Activated B cell treated with CpG ODN at 0.5 μM for 24 hours (primary cell): Measurements from ENCODE around the gene INPP4B. TPM values are rescaled to one million over a fixed set of nuclear protein-coding genes. Genes with fewer than 3 reads are reported as not detected.

Source experiments
- ATAC-seq: fragments of 200-7000 bp; cut with Tn5 transposase; one replicate; pipeline ENCODE4 v1.10.0; 2021; ENCODE audit warnings: low read depth, mild to moderate bottlenecking, moderate library complexity
- CTCF ChIA-PET: fragments of 350-600 bp; sonication (Branson Sonifier 250); formaldehyde crosslinking; loops from one replicate; lab custom pipeline; 2021; ENCODE audit warnings: antibody characterized with exemption; lab: Charles Lee
- POLR2A ChIA-PET: fragments of 350-600 bp; sonication (Branson Sonifier 250); formaldehyde crosslinking; loops from one replicate; lab custom pipeline; 2021; ENCODE audit warnings: antibody characterized with exemption; lab: Charles Lee
- DNase-seq: peaks from one replicate; pipeline ENCODE4 v3.0.0; 2022
- H3K27ac Mint-ChIP-seq: one replicate; pipeline ENCODE4 v1.8.0; 2020; ENCODE audit warnings: mixed read lengths
- H3K27me3 Mint-ChIP-seq: one replicate; pipeline ENCODE4 v1.8.0; 2021; ENCODE audit warnings: mixed read lengths
- H3K36me3 Mint-ChIP-seq: one replicate; pipeline ENCODE4 v1.8.0; 2021; ENCODE audit warnings: low read depth, mixed read lengths
- H3K4me1 Mint-ChIP-seq: one replicate; pipeline ENCODE4 v1.8.0; 2021; ENCODE audit warnings: mixed read lengths
- H3K4me3 Mint-ChIP-seq: one replicate; pipeline ENCODE4 v1.8.0; 2020; ENCODE audit warnings: mild to moderate bottlenecking, mixed read lengths
- H3K9me3 Mint-ChIP-seq: one replicate; pipeline ENCODE4 v1.8.0; 2020; ENCODE audit warnings: mixed read lengths
- intact Hi-C: fragments of 100-400 bp; cut with micrococcal nuclease; formaldehyde crosslinking; loops from one replicate; pipeline ENCODE4 v1.15.1; 2024
- total RNA-seq: library from RNA; stranded (reverse); gene quantifications from 2 replicates; pipeline ENCODE4 v1.2.3, GENCODE V29; 2022
- TF ChIP-seq, protein P1 (sequence below): fragments of 200-600 bp; IDR thresholded peaks from one replicate; pipeline ENCODE4 v1.8.0; 2022; ENCODE audit warnings: antibody characterized with exemption, mild to moderate bottlenecking

The INPP4B gene
- total RNA-seq, 1 donor from 2014 or later, result 0.11 TPM

DNA sequence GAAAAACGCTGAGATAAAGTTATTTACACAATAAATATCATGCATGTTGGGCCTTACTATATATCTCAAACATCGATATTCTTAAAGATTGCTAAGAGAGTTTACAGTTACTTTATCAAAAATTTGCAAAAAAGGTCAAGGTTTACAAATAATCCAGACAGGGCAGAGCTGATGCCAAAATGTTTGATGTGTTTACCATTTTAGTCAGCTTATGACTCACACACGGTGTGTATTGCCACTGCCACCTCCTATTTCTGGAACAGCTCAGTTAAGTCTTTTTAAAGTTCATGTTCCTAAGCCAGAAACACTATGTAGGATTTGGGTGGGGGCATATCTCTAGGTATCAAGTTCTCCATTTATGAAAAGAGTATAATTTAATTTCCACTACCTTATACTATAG is 580.6 kb downstream of the INPP4B start:
- TF ChIP-seq, protein P1, sequence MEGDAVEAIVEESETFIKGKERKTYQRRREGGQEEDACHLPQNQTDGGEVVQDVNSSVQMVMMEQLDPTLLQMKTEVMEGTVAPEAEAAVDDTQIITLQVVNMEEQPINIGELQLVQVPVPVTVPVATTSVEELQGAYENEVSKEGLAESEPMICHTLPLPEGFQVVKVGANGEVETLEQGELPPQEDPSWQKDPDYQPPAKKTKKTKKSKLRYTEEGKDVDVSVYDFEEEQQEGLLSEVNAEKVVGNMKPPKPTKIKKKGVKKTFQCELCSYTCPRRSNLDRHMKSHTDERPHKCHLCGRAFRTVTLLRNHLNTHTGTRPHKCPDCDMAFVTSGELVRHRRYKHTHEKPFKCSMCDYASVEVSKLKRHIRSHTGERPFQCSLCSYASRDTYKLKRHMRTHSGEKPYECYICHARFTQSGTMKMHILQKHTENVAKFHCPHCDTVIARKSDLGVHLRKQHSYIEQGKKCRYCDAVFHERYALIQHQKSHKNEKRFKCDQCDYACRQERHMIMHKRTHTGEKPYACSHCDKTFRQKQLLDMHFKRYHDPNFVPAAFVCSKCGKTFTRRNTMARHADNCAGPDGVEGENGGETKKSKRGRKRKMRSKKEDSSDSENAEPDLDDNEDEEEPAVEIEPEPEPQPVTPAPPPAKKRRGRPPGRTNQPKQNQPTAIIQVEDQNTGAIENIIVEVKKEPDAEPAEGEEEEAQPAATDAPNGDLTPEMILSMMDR, result no peak
- Mint-ChIP-seq H3K27me3 (no peaks in the 10 kb centered on the region), H3K9me3 (no peaks in the 10 kb centered on the region), H3K36me3 (no peaks in the 10 kb centered on the region), H3K27ac (no peak overlapping the region), H3K4me1 (no peaks in the 10 kb centered on the region), H3K4me3 (no peak overlapping the region)
- ChIA-PET CTCF (no interaction called here), POLR2A (no interaction called here)
- no peak for DNase-seq
- no peak for ATAC-seq
- intact Hi-C loops, result no loop called here

DNA sequence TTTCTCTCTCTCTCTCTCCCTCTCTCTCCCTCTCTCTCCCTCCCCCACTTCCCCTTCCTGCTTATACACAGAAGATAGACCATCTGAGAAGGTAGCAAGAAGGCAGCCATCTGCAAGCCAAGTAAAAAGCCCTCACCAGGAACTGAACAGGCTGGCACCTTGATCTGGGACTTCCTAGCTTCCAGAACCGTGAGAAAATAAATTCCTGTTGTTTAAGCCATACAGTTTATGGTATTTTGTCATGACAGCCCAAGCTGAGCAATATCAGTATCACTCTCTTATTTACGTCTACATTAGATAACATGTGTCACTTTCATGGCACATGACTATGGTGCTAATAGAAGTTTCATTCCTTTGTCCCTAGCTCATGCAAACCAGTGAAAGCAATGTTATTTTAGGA is 581.1 kb downstream of the INPP4B start:
- Mint-ChIP-seq H3K36me3 (no peaks in the 10 kb centered on the region), H3K27me3 (no peaks in the 10 kb centered on the region), H3K4me1 (no peaks in the 10 kb centered on the region), H3K9me3 (no peaks in the 10 kb centered on the region), H3K4me3 (no peak overlapping the region), H3K27ac (no peak overlapping the region)
- ATAC-seq (no peak), DNase-seq (no peak)
- intact Hi-C loops, result no loop called here
- POLR2A ChIA-PET, result no interaction called here
- CTCF ChIA-PET, result no interaction called here
- TF ChIP-seq, protein P1, result no peak

DNA sequence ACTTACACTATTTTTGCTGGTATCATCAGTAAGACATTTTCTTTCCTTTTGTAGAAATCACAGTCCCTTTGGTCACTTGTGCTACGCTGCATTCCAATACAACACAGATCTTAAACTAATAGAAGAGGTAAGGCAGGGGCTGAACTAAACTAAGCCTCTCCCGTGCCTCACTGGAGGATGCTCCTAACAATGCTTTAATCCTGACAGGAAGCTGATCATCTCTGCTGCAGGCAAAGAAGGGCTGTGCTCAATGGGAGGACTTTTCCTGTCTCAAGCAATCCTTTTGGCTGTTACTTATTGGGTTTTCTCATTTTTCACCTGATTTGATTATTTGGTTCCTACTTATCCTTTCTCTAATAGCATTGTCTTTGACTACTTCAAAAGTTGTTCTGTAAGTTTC is 583.1 kb downstream of the INPP4B start:
- TF ChIP-seq, protein P1, result no peak
- ChIA-PET POLR2A (no interaction called here), CTCF (no interaction called here)
- Mint-ChIP-seq H3K9me3 (no peaks in the 10 kb centered on the region), H3K4me1 (no peaks in the 10 kb centered on the region), H3K27ac (no peak overlapping the region), H3K27me3 (no peaks in the 10 kb centered on the region), H3K36me3 (no peaks in the 10 kb centered on the region), H3K4me3 (no peak overlapping the region)
- no peak for ATAC-seq
- intact Hi-C loops, result no loop called here
- DNase-seq, result no peak

DNA sequence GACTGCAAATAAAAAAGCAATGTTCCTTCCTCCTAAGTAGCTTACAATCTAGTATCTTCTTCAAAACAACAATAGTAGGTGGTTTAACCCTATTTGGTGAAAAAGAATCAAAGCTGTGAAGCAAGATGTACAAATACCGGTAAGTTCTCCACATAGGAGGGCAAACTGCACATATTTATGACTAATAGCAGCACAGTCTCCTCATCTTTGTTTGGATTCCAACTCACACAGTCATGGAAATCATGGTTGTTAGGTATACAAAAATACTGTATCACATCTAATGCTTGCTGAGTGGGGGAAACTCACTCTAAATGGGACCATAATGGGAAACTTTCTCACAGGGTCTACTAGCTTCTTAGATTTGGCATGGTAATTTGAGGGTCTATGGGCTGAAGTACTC is 597.2 kb downstream of the INPP4B start:
- ATAC-seq (no peak), DNase-seq (no peak)
- intact Hi-C loops, result no loop called here
- Mint-ChIP-seq H3K27ac (no peak overlapping the region), H3K9me3 (peaks cover 3% of the 10 kb centered on the region), H3K4me1 (no peaks in the 10 kb centered on the region), H3K36me3 (no peaks in the 10 kb centered on the region), H3K27me3 (no peaks in the 10 kb centered on the region), H3K4me3 (no peak overlapping the region)
- POLR2A ChIA-PET, result no interaction called here
- CTCF ChIA-PET, result no interaction called here
- TF ChIP-seq, protein P1, result no peak

DNA sequence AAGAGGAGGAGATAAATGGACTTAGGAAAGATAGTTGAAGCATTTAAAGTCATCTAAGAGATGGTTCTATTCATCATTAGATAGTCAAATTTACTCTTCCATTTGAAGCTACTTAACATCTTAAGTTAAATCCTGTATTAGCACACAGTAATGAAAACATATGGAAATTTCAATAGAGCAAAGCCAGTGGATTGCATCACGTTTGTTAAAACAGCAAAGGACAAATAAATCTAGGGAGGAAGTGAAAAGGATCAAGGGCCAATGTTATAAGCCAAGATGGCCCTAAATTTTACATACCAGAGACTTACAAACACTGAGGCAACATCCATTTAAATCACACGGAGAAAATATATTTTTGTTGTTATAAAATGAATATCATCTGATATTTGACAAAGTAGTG is 602.8 kb downstream of the INPP4B start:
- ChIA-PET CTCF (no interaction called here), POLR2A (no interaction called here)
- no peak overlapping the region for H3K27ac Mint-ChIP-seq
- peaks cover 3% of the 10 kb centered on the region for H3K9me3 Mint-ChIP-seq
- no peak for ATAC-seq
- DNase-seq, result no peak
- no peak overlapping the region for H3K4me3 Mint-ChIP-seq
- no peaks in the 10 kb centered on the region for H3K27me3 Mint-ChIP-seq
- peaks cover 2% of the 10 kb centered on the region for H3K4me1 Mint-ChIP-seq
- intact Hi-C loops, result no loop called here
- TF ChIP-seq, protein P1, result no peak
- H3K36me3 Mint-ChIP-seq, result no peaks in the 10 kb centered on the region
